Measurements from ENCODE around the gene ANKRD2.

The ANKRD2 gene

GRCh38 chr10:97628228-97628627 lies 55.6 kb downstream of the ANKRD2 start:
- intact Hi-C loops (cut with DNase I), result no loop called here
- DNase-seq, result no peak

- intact Hi-C loops (cut with DNase I), result no loop called here
- DNase-seq, result no peak
Measured at GRCh38 chr10:97629289-97629688, 56.7 kb downstream of the ANKRD2 start.

GRCh38 chr10:97631098-97631497 lies 58.5 kb downstream of the ANKRD2 start:
- no peak for DNase-seq

DNA sequence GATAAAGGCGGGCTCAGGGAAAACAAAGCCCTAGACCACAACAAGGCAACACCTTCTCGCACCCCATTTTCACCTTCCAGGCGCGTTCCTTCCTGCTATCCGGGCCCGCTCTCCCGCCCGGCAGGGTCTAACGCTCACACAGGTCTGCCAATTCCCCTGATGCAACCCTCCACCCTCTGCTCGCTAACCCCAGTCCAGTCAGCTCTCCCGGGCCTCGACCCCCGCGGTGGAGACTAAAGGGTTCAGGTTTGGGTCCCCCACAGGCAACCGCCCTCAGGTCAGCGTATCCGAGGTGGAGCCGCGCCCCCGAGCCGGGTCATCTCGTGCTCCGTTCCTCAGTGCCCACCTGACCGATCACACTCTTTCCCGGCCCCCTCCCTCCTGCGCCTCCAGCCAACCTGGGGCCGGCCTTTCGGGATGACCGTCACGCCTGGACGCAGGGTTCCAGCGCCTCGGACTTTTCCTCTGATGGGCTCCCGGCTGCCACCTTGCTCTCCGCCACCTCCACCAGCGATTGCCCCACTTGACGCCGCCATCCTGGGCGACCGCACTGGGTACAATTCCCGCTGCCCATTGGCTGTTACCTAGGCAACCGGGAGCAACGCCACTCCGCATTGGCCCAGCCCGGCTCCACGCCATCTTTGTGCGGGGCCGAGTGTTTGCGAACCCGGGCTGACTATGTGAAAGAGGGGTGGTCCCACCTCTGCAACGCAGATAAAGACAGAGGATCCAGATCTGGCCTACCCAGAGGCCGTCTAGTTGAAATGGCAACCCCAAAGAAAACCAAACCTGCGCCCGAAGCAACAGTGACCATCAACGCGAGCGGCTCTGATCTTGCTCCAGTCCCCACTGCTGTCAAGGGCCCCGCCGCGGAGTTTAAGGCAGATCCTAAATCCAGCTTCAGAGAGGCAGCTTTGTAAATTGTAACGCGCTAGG lies 60.6 kb downstream of the ANKRD2 start, which contains the start of gene MORN4:
MORN4 (minus strand) TSS at position 552 of the 936 bp plus-strand sequence. CDS start 13,847 bp downstream, outside the sequence.
- peak; percentile 95 to 99 (median 96) for DNase-seq
- intact Hi-C loops (cut with DNase I), result no loop called here

More at GRCh38 chr10:97631098-97631497, 58.5 kb downstream of the ANKRD2 start:
- intact Hi-C loops (cut with DNase I), result no loop called here
